Hypothalamus (tissue), 51 donors: ENCODE data around the gene SSH3.
A peak's percentile ranks its signal among the peaks of the same experiment; 100 is the strongest.

Experiments
- DNase-seq, 51 donors: peaks; one replicate each; lab custom pipeline; 2025; lab: John Stamatoyannopoulos, UW

SSH3 gene, protein sequence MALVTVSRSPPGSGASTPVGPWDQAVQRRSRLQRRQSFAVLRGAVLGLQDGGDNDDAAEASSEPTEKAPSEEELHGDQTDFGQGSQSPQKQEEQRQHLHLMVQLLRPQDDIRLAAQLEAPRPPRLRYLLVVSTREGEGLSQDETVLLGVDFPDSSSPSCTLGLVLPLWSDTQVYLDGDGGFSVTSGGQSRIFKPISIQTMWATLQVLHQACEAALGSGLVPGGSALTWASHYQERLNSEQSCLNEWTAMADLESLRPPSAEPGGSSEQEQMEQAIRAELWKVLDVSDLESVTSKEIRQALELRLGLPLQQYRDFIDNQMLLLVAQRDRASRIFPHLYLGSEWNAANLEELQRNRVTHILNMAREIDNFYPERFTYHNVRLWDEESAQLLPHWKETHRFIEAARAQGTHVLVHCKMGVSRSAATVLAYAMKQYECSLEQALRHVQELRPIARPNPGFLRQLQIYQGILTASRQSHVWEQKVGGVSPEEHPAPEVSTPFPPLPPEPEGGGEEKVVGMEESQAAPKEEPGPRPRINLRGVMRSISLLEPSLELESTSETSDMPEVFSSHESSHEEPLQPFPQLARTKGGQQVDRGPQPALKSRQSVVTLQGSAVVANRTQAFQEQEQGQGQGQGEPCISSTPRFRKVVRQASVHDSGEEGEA

DNA sequence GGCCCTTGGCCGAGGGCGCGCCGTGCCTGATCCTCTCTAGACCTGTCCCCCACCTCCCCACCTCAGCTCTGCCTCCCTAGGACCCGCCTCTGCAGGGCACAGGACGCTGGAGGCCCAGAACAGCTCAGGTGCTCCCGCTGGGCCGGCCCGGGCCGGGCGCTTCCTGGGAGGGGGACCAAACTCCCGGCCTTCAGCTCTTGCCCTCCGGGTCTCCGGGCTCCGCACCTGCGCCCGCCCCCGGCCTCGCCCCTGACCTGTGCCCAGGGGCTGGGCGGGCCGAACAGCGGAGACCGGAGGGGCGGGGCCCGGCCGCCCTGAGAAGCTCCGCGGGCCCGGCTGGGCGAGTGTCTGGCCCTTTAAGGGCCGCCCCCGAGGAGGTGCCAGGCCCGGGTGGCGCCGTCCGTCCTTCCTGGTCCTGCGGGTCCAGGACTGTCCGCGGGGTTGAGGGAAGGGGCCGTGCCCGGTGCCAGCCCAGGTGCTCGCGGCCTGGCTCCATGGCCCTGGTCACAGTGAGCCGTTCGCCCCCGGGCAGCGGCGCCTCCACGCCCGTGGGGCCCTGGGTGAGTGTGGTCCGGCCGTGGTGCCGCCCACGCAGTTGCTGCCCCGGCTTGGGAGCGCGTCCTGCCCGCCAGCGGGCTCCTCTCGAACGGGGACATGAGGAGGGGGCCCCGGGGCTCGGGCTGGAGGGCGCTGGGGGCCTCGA, at the start of gene SSH3:
Gene SSH3 (plus strand): TSS at position 399 of the 703 bp plus-strand sequence. CDS start 96 bp downstream, at position 495.
- peak in 42 of 51 donors; percentile 11 to 82 (median 58) for DNase-seq

DNA sequence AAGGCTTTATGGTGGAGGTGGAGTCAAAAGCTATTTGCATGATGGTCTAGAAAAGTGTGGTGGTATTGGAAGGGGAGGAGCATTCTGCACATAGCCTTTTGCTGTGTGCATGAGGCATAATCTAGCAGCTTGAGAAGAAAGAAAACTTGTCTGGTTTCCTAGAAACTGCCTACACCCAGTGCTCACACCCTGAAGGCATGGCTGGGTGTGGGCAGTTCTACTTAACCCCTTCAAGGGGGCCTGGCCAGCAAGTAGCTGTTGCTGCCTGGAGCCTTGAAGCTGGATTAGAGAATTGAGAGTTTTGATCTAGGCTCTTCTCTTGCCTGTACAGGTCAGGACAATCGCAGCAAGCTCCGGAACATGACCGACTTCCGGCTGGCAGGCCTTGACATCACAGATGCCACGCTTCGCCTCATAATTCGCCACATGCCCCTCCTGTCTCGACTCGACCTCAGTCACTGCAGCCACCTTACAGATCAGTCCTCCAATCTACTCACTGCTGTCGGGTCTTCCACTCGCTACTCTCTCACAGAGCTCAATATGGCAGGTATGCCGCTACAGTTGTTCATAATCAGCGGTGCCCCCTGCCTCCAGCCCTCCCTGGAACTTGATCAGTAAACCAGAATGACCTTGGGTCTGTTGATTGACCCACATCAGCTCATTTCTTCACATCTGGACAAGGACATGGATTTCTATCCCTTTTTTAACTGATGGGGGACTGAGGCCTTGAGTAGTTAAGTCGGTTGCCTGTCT, 49.3 kb upstream of the SSH3 start:
- no peak for DNase-seq

DNA sequence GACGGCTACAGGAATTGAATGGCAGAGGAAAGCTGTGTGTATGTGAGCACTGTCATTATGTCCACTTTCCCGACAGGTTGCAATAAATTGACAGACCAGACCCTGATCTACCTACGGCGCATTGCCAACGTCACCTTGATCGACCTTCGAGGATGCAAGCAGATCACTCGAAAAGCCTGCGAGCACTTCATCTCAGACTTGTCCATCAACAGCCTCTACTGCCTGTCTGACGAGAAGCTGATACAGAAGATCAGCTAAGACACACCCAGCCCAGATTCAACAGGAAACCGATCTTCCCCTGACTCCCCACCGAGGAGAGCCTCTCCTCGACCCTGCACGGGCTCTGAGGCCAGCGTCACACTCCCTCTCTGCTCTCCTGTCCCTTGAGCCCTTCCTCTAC, 48.5 kb upstream of the SSH3 start:
- no peak for DNase-seq

DNA sequence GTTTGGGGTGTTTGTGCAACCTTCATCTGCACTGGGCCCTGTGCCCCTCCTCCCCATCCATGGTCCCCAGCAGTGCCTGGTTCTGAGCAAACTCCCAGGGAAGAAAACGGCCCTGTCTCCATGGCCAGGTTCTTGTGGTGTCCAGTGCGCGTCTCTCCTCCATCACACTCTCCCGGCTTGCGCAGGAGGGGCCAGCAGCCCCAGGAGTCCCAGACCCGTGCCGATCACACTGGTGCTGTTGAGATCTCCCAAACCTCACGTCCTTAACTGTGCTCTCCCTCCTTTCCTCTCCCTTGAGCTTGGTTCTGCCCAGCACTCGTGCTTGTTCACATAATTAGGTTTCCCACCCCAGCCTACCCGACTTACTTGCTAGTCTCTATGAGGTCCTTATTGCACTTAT, 48.0 kb upstream of the SSH3 start:
- no peak for DNase-seq

DNA sequence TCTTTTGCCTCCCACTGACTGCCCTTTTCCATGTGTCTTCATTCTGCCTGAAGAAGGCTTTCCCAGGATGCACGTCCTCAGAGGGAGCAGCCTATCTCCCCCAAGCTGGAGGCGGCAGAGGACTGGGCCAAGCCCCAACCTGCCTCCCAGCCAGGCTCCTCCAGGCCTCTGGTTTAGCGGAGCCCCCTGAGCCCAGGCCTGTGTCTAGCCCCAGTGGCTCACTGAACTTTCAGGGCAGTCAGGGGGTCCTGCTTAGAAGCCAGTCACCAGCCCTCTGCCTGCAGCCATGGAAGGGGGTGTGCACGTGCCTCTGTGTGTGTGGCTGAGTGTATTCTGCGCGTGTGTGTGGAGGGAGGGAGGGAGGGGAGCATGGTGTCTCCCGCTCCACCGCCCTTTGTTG, 47.5 kb upstream of the SSH3 start:
- DNase-seq, result no peak

DNA sequence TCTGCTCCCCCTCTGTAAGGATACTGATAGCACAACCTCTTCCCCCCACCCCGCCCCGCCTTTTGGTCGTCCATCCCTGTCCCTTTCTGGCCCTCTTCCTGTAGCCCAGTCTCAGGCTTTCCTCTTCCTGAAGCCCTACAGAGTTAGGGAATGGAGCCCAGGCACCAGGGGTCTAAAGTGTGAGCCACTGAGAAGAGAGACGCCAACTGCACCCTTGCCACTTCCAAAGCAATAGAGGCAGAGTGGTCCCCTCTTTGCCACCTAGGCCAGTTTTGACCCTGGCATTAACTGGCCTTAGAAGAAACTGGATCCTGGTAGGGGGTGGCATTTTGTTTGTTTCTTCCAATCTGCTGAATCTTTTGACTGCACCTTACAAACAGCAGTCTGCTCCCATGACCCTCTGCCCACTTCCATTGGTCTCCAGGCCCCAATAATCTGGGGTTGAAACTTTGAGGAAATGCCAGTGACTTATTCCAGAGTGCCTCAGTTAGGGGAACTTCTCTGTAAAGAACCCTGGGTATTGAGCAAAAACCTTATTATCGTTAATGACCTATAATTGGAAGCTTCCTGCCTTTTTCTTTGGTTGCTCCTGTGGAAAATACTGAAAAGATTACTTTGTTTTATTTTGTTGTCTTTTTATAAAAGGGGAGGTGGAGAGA, 46.7 kb upstream of the SSH3 start:
- no peak for DNase-seq

DNA sequence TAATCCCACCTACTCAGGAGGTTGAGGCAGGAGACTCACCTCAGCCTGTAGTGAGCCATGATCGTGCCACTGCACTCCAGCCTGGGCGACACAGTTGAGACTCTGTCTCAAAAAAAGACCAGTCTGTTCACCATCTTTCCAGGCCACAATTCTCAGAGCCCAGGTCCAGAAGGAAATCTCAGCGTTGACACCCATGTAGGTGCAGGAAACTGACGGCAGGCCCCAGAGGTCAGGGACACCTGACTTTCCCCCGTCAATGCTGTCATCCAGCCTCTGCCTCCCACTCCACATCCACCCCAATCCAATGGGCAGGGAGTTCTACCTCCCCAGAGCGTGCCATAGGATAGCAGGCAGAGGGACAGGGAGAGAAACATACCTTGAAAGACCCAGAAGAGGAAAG, 42.9 kb upstream of the SSH3 start:
- no peak for DNase-seq

DNA sequence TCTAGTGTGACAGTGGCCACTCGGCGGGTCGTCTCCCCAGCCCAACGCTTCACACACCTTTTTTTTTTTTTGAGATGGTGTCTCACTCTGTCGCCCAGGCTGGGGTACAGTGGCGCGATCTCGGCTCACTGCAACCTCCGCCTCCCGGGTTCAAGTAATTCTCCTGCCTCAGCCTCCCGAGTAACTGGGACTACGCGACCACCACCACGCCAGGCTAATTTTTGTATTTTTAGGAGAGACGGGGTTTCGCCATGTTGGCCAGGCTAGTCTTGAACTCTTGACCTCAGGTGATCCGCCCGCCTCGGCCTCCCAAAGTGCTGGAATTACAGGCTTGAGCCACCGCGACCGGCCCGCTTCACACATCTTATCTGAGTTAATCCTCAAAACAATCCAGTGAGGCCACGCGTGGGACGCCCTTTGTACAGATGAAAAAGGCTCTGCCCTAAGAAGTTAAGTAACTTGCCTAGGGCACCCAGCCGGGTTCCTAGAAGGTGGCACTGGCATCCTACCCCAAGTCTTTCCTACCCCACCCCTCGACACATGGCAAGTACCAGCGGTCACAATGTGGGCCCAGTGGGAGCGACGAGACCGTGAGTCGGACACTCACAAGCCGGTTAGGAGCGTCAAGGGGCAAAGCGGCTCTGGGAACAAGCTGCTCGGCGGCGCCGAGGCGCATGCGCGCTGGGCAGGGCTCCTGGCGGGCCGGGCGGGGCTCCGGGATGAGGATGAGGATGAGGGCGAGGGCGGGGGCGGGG, 42.3 kb upstream of the SSH3 start:
- DNase-seq, result peak in 41 of 51 donors; percentile 20 to 78 (median 53)

DNA sequence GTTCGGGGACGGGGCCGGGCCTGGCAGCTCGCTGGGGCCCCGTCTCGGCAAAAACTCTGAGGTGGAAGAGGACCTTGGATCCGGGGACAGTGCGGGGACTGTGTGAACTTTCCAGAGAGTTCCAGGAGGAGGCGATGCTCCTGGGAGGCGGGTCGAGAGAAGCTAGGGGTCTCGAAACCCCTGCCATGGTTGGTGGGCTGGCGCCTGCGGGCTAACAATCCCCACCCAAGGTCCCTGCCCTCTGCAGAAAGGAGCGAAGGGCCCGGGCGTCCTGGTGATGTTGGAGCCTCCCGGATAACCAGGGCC, 41.7 kb upstream of the SSH3 start:
- no peak for DNase-seq

DNA sequence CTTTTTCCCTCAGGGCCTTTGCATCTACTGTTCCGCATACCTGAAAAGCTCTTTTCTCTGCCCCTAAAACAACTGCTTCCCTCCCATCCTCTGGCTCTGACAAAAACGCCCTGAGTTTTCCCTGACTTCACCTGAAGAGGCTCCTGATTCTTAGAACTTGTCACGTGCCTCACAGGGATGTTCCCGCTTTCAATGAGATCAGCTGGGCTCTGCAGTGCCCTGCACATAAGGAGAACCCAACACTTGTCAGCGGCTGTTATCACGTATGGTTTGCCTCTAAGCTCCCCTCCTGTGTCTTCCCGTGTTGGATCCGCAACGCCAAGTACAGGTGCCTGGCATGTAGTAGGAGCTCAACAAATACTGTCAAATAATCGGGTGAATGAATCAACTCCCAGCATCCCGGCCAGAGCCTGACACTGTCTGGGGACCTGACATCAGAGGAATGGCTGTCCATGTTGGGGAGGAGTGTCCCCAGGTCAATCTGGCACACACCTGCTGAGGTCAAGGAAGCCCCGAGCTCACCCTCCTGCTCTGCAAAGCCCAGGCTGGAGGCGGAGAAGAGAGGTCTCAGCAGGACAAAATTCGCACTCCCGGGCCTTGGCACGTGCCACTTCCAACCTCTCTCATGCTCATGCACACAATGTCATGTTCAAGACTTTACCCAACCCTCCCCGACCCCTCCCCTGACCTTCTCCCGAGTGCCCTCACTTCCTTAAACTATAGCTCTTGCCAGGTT, 41.2 kb upstream of the SSH3 start:
- DNase-seq, result no peak

DNA sequence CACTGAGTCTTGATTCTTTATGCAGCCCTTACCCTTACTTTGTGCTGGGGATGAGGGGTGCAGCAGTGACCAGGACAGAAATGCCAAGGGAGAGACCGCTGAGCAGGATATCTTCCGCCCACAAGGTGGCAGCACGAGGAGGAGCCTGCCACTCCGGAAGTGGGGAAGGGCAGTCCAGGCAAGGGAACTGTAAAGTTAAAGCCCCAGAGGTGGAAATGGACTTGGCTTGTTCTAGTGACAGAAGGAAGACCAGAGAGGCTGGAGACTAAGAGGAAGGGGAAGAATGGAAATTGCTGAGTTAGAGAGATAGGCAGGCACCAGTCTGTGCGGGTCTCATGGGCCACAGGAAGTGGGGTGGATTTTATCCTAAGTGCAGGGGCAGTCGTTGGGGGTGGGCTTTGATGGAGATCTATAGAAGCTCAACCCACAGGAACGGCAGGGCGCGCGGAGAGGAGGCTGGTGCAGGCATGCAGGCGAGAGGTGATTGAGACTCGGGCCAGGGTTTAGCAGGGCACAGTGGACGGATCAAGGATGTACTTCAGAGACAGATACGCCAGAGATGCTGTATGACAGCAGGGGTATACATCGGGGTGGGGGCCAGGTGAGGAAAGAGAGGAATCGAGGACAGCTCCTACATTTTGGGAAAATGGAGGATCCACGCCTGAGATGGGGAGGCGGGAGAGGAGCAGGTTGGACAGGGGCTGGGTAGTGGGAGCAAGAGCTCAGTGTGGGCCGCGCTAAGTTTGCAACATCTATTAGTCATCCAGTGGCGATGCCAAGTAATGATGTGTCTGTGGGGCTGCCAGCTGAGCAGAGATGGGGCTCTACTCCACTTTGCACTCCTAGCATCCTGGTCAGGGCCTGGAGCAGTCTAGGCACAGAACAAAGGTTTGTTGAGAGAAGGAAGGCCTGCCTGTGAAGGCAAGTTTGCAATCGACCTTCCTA, 40.3 kb upstream of the SSH3 start:
- DNase-seq, result peak in 45 of 51 donors; percentile 25 to 79 (median 59)

DNA sequence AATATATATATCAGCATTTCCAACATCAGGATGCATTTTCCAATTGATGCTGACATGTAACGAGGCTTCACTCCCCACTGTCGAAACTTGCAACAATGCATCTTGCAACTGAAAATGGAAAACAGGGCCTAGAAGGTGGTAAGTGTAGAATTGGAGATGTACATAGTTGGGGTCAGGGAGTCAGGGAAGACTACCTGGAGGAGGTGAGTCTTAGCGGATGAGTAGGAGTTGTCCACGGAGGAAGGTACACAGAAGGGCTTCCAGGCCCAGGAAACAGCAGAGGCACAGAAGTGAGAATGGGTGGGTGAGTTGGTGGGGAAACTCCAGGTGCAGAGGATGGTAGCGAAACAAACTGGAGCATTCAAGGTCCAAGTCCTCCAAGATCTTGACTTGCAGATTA, 39.1 kb upstream of the SSH3 start:
- DNase-seq, result no peak

DNA sequence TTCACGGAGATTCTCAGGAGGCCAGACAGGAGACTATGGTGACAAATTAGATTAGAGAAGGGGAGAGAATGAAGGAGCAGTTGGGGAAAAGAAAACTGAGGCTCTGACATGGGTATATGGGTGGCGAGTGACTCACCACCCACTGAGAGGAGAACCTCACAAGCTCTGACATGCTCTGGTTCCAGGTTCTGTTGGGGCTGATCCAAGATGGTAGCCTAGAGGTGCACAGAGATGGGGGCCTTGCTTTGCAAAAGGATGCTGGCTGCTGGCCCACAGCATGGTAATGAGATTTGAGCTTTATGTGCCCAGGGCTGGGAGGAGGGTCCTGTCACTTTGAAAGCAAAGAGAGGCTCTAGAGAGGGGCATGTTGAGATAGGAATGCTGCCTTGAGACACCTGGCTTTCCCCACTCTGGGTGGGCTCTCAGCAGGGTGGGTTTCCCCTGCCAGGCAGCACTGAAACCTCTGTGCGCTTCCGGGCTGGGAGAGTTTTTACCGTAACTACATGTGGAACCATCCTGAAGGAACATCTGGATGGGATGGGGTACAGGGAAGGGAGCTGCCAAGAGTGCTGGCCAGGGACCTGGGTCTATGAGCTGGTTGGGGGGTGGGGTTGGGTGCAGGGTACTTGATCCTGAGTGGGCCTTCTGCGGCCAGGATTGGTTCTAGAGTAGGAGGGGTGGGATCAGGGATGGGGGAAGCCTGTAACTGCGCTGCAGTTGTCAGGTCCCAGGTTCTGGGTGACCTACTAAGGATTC, 38.3 kb upstream of the SSH3 start:
- no peak for DNase-seq

DNA sequence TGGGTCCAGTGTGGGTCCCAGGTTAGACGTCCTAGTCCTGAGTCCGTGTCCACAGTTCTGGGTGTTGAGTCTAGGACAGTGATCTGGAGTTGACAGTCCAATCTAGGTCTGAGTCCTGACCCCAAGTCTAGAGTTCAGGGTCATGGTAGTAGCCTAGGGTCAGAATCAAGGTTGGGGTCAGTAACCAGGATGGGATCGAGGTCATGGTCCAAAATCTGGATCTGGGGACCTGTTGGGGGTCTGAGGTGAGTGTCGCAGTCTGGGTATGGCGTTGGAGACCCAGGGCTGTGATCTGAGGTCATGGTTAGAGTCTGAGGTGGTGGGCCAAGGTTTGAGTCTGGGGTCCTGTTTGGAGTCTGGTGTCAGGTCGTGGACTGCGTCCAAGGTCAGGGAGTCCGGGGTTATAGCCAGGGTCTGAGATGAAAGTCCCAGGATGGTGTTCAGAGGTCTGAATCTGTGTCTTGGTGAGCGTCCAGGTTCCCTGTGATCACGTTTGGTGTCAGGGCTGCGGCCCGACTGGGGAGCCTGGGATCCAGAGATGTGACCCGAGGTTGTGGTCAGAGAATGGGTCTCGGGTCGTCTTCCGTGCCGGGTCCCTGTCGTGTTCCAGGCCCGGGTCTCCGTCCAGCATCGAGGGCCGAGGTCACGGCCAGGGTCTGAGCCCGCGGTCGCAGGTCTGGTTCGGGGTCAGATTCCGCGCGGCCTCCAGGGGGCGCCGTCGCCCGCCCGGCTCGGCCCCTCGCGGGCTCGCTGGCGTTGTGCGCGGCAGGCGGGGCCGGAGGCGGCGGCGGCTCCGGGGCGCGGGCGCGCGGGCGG, 37.5 kb upstream of the SSH3 start:
- DNase-seq, result peak in 43 of 51 donors; percentile 17 to 88 (median 54)

DNA sequence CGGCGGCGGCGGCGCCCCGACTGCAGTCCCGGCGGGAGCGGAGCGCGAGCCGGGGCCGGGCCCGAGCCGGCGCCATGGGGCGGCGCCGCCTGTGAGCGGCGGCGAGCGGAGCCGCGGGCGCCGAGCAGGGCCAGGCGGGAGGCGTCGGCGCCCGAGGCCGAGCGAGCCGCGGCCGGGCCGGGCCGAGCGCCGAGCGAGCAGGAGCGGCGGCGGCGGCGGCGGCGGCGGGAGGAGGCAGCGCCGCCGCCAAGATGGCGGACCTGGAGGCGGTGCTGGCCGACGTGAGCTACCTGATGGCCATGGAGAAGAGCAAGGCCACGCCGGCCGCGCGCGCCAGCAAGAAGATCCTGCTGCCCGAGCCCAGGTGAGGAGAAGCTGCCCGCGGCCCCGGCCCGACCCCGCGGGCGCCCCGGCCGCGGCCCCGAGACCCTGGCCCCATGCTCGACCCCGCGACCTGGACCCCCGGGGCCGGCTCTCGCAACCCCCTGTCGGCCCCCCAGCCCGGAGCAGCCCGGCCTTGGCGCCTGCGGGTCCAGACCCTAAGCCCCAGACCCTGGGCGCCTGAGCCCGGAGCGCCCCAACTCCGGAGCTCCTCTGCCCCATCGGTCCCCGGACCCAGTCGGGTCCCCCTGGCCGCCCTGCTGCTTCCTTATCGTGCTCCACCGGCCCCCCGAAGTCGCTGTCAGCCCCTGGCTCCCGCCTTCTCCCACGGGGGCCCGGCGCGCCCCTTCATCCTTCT, 36.7 kb upstream of the SSH3 start, which contains the start of gene GRK2:
Gene GRK2 (plus strand): TSS at position 25 of the 739 bp plus-strand sequence. CDS start 227 bp downstream, at position 252.
- peak in 3 of 51 donors; percentile 24 to 50 (median 40) for DNase-seq
